HG02759 (cell line): ENCODE results near the gene MTOR.
"Not testable (repeated sequence)": the region's sequence is repeated elsewhere in the genome, so short reads cannot be mapped to it uniquely, and the experiment has no call there.

Experiments
- ATAC-seq: cut with Tn5 transposase; IDR thresholded peaks from one replicate; pipeline ENCODE4 v1.9.1; 2021; ENCODE audit warnings: mild to moderate bottlenecking, moderate library complexity; ENCODE audit not compliant: unreplicated experiment

MTOR gene

GRCh38 chr1:11187000-11187399, 75.4 kb downstream of the MTOR start:
- ATAC-seq = no peak

- no peak for ATAC-seq
Observed at GRCh38 chr1:11184973-11185372, 77.4 kb downstream of the MTOR start.

- ATAC-seq = no peak
Observed at GRCh38 chr1:11182884-11183283, 79.5 kb downstream of the MTOR start.

GRCh38 chr1:11180342-11180744, 82.0 kb downstream of the MTOR start:
- no peak for ATAC-seq

GRCh38 chr1:11179749-11180148, 82.6 kb downstream of the MTOR start:
- ATAC-seq = not testable (repeated sequence)

- ATAC-seq = no peak
Observed at GRCh38 chr1:11179125-11179524, 83.2 kb downstream of the MTOR start.

- ATAC-seq = no peak
Observed at GRCh38 chr1:11178021-11179015, 84.0 kb downstream of the MTOR start.

- ATAC-seq = no peak
Observed at GRCh38 chr1:11176081-11176706, 86.2 kb downstream of the MTOR start.

- no peak for ATAC-seq
Observed at GRCh38 chr1:11175461-11175860, 86.9 kb downstream of the MTOR start.

- no peak for ATAC-seq
Observed at GRCh38 chr1:11174261-11174942, 87.9 kb downstream of the MTOR start.

GRCh38 chr1:11170102-11170501, 92.2 kb downstream of the MTOR start:
- no peak for ATAC-seq

GRCh38 chr1:11169202-11169601, 93.1 kb downstream of the MTOR start:
- no peak for ATAC-seq

GRCh38 chr1:11168731-11169130, 93.6 kb downstream of the MTOR start:
- no peak for ATAC-seq

- ATAC-seq = not testable (repeated sequence)
Observed at GRCh38 chr1:11166744-11167143, 95.6 kb downstream of the MTOR start.

- ATAC-seq = not testable (repeated sequence)
Observed at GRCh38 chr1:11162752-11163151, 99.6 kb downstream of the MTOR start.

GRCh38 chr1:11158720-11159321, 103.5 kb downstream of the MTOR start:
- ATAC-seq = no peak

- no peak for ATAC-seq
Observed at GRCh38 chr1:11158291-11158690, 104.1 kb downstream of the MTOR start.

- ATAC-seq = no peak
Observed at GRCh38 chr1:11157867-11158266, 104.5 kb downstream of the MTOR start.

- ATAC-seq = no peak
Observed at GRCh38 chr1:11157394-11157793, 105.0 kb downstream of the MTOR start.

- ATAC-seq = no peak
Observed at GRCh38 chr1:11156963-11157362, 105.4 kb downstream of the MTOR start.

GRCh38 chr1:11156441-11156840, 105.9 kb downstream of the MTOR start:
- ATAC-seq = no peak
